ENCODE results near the gene MRPS34.

GRCh38 chr16:1816396-1817275 is 43.7 kb upstream of the MRPS34 start:
- TF ChIP-seq CTCF (IDR thresholded peaks at IDR 0.05 in 4 of 5, conservative IDR thresholded peaks at IDR 0.05 in 1 of 5): no peak
- no peak for TF ChIP-seq POLR2A (IDR thresholded peaks at IDR 0.05)

All from gastrocnemius medialis (tissue), 4 donors.